Dermis blood vessel endothelial cell (primary cell): ENCODE results near the gene ZFYVE9. TPM values are rescaled to one million over a fixed set of nuclear protein-coding genes. Genes with fewer than 3 reads are reported as not detected.
"Not testable (repeated sequence)": the region's sequence is repeated elsewhere in the genome, so short reads cannot be mapped to it uniquely, and the experiment has no call there.

ENCODE experiments used
- DNase-seq: peaks from one replicate; pipeline ENCODE4 v3.0.0; 2010
- total RNA-seq: library from RNA; depleted of rRNA; stranded (reverse); fragments of >200 nt; gene quantifications from 2 replicates; pipeline ENCODE4 v1.2.3, GENCODE V29; 2014

The ZFYVE9 gene
- total RNA-seq, 1 donor from 2014 or later = 49.4 TPM

DNA sequence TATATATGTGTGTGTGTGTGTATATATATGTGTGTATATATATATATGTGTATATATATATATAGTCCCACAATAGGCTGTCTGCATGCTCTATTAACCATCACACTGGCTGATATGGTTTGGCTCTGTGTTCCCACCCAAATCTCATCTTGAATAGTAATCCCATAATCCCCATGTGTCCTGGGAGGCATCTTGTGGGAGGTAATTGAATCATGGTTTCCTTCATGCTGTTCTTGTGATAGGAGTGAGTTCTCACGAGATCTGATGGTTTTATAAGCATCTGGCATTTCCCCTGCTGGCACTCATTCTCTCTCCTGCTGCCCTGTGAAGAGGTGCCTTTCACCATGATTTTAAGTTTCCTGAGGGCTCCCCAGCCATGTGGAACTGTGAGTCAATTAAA is 228.0 kb downstream of the ZFYVE9 start:
- DNase-seq = not testable (repeated sequence)

DNA sequence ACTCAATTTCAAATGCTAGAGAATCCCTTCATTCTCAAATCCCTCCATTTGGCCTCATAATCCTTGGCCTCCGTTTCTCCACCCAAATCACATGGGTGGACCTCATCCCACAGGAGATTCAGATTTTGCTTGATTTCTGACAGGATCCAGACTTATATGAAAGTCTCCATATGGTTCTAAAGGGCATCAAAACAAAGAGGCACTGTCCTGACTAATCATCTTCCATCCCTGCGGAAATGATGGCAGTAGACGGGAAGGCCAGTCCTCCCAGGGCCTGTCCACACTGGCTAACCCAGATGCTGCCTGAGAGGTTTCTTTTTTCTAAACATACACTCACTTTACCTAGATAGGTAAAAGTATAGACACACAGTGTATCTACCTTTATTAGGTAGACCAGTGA is 243.5 kb downstream of the ZFYVE9 start:
- DNase-seq = no peak

DNA sequence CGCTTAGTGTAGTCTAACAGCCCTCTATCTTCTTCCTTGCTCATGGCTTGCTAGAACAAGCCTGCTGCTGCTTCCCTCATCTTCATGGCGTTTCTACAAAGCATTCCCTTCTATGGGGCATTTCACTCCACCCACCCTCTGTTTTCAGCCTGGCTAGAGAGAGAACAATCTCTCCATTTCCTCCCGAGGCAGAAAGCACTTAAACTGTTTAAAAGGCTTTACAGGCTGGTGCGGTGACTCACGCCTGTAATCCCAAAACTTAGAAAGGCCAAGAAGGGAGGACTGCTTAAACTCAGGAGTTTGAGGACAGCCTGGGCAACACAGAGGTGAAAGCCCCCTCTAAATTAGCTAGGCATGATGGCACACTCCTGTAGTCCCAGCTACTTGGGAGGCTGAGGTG is 244.6 kb downstream of the ZFYVE9 start:
- no peak for DNase-seq

DNA sequence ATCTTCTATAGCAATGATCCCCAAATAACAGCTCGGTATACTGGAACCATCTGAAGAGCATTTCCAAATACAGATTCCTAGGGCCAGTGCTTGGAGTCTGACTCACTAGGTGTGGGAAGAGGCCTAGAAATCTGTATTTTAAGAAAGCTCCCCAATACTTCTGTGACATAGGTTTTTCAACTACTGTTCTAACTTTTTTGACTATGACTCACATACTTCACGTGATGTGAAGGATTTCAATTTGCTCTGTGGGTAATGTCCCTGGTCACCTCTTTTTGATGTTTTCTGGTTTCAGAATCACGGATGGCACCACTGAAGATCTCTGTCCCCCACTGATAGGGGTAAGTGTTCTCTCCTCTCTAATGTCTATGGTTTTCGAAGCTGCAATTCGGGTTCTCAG is 251.3 kb downstream of the ZFYVE9 start:
- no peak for DNase-seq

Other genes with a start within 250 kb of the ZFYVE9 start
- 1.0 and 5.4 TPM in 2 replicates for gene RAB3B, start 151.4 kb upstream of the ZFYVE9 start, total RNA-seq
- 12.8 and 14.1 TPM in 2 replicates for gene KTI12, start 108.3 kb upstream of the ZFYVE9 start, total RNA-seq
- gene TXNDC12, start 86.9 kb upstream of the ZFYVE9 start, total RNA-seq = 23.0 and 37.8 TPM in 2 replicates
- 30.7 and 43.9 TPM in 2 replicates for gene BTF3L4, start 85.8 kb upstream of the ZFYVE9 start, total RNA-seq
- gene CC2D1B, start 224.1 kb downstream of the ZFYVE9 start, total RNA-seq = 28.5 and 37.3 TPM in 2 replicates